K562 (cell line): ENCODE data around the gene PDE6C. TPM values are rescaled to one million over a fixed set of nuclear protein-coding genes. Genes with fewer than 3 reads are reported as not detected.

Experiments used
- ATAC-seq: fragments of 200-7000 bp; cut with Tn5 transposase; 3 replicates; pipeline ENCODE4 v1.9.1; 2020; ENCODE audit warnings: moderate library complexity
- BruUV-seq: library from RNA; stranded (reverse); fragments of 400-500 nt; replicated peaks from 2 replicates; lab custom pipeline; 2021; lab: Mats Ljungman, UMichigan
- CTCF ChIA-PET: fragments of 300-600 bp; formaldehyde crosslinking; extraction: SDS; loops from one replicate; lab custom pipeline; 2021; ENCODE audit warnings: low intra/inter-chr PET ratio; lab: Yijun Ruan, JAX
- POLR2A ChIA-PET: fragments of 300-600, 350-650 bp; sonication (Branson Sonifier 250); formaldehyde crosslinking; extraction: SDS; loops from one replicate; lab custom pipeline; 2021; ENCODE audit warnings: antibody characterized with exemption, inconsistent platforms; lab: Yijun Ruan, JAX
- DNase-seq, 4 experiments: peaks; one replicate each; pipeline versions ENCODE4 v3.0.0 to v3.0.0-alpha.2; 2011 to 2018; ENCODE audit warnings: low spot score in 3 of 4, mixed read lengths in 3 of 4; ENCODE audit errors: extremely low read depth in 1 of 4
- FAIRE-seq: peaks from 2 replicates; lab custom pipeline; 2011; peaks lifted over from hg19 to GRCh38; lab: Jason Lieb, UNC
- H2AFZ ChIP-seq: 2 replicates; pipeline ENCODE4 v1.6.0; 2011; ENCODE audit warnings: low read depth, low read length, control low read depth, inconsistent platforms
- H3K27ac ChIP-seq: fragments of 200-600 bp; 3 replicates; pipeline ENCODE4 v1.8.0; 2011; ENCODE audit warnings: low read depth, mild to moderate bottlenecking, control low read depth, inconsistent platforms, low read length, moderate library complexity, mixed read lengths; ENCODE audit errors: extremely low read depth
- H3K27me3 ChIP-seq, 2 experiments: fragments of 300-600 bp in 1 of 2; 2 replicates in 1 of 2; 3 replicates in 1 of 2; pipeline versions ENCODE4 v1.6.0 to v1.8.0; 2011; ENCODE audit warnings: inconsistent platforms in 2 of 2, low read length in 2 of 2, mild to moderate bottlenecking in 1 of 2, mixed read lengths in 1 of 2, moderate library complexity in 1 of 2; ENCODE audit not compliant: control insufficient read depth in 2 of 2, insufficient read depth in 2 of 2
- H3K36me3 ChIP-seq: fragments of 300-600 bp; 3 replicates; pipeline ENCODE4 v1.8.0; 2011; ENCODE audit warnings: mild to moderate bottlenecking, low read length, inconsistent platforms; ENCODE audit not compliant: control insufficient read depth, insufficient read depth
- H3K4me1 ChIP-seq, 2 experiments: fragments of 200-600 bp in 1 of 2; replicated peaks in 1 of 2; 2 replicates in 1 of 2; 3 replicates in 1 of 2; pipeline versions ENCODE4 v1.5.1 to v1.8.0; 2011; ENCODE audit warnings: inconsistent platforms in 2 of 2, low read length in 2 of 2, mild to moderate bottlenecking in 1 of 2, mixed read lengths in 1 of 2, moderate library complexity in 1 of 2; ENCODE audit not compliant: control insufficient read depth in 2 of 2, insufficient read depth in 2 of 2
- H3K4me2 ChIP-seq: 2 replicates; pipeline ENCODE4 v1.6.1; 2011; ENCODE audit warnings: low read length, control low read depth, inconsistent platforms, mixed read lengths; ENCODE audit not compliant: insufficient read depth
- H3K4me3 ChIP-seq: fragments of 200-600 bp; sonication (generic), shearing (Covaris generic); 2 replicates; pipeline ENCODE4 v1.5.1; 2016; ENCODE audit warnings: control low read depth, inconsistent platforms
- H3K79me2 ChIP-seq: fragments of 200-600 bp; 3 replicates; pipeline ENCODE4 v1.8.0; 2011; ENCODE audit warnings: low read length, inconsistent platforms; ENCODE audit not compliant: control insufficient read depth, insufficient read depth
- H3K9ac ChIP-seq, 2 experiments: 2 replicates each; pipeline versions ENCODE4 v1.6.0 to v1.6.1; 2011; ENCODE audit warnings: low read depth in 2 of 2, low read length in 2 of 2, control low read depth in 1 of 2, inconsistent platforms in 1 of 2, mild to moderate bottlenecking in 1 of 2, mixed read lengths in 1 of 2; ENCODE audit not compliant: insufficient read depth in 1 of 2
- H3K9me1 ChIP-seq: one replicate; pipeline ENCODE4 v1.6.0; 2011; ENCODE audit warnings: inconsistent platforms, mild to moderate bottlenecking, low read length, moderate library complexity; ENCODE audit not compliant: control insufficient read depth, insufficient read depth
- H3K9me3 ChIP-seq: replicated peaks from 2 replicates; pipeline ENCODE4 v1.5.1; 2011; ENCODE audit warnings: low read depth, low read length, inconsistent platforms; ENCODE audit not compliant: control insufficient read depth, insufficient read depth
- H4K20me1 ChIP-seq: replicated peaks from 2 replicates; pipeline ENCODE4 v1.6.1; 2011; ENCODE audit warnings: low read length, inconsistent platforms, mixed read lengths; ENCODE audit not compliant: control insufficient read depth, insufficient read depth
- BCOR ChIP-seq: fragments of 450-650 bp; IDR thresholded peaks from 2 replicates; pipeline ENCODE4 v1.6.1; 2016
- FOXK2 ChIP-seq, 2 experiments: fragments of 450-650 bp; IDR thresholded peaks in 1 of 2; conservative IDR thresholded peaks in 1 of 2; 2 replicates each; pipeline ENCODE4 v1.6.1; 2016; ENCODE audit warnings: low read depth in 2 of 2, mild to moderate bottlenecking in 1 of 2
- MAZ ChIP-seq, 2 experiments: fragments of 450-650 bp in 1 of 2; sonication (generic) in 1 of 2; formaldehyde crosslinking; IDR thresholded peaks in 1 of 2; conservative IDR thresholded peaks in 1 of 2; 2 replicates each; pipeline versions ENCODE4 v1.4.0 to v1.5.0; 2020; ENCODE audit warnings: mild to moderate bottlenecking in 1 of 2, missing genetic modification reagents in 1 of 2
- MTF1 ChIP-seq: fragments of 250-450 bp; sonication (Bioruptor Pico); IDR thresholded peaks from 2 replicates; pipeline ENCODE4 v1.9.0; 2021; ENCODE audit warnings: moderate library complexity, mild to moderate bottlenecking, inconsistent platforms, borderline replicate concordance
- NR1H2 ChIP-seq: sonication (generic); formaldehyde crosslinking; IDR thresholded peaks from 2 replicates; pipeline ENCODE4 v1.4.0; 2020; ENCODE audit warnings: mild to moderate bottlenecking, missing genetic modification reagents
- OTX1 ChIP-seq: fragments of 450-650 bp; formaldehyde crosslinking; IDR thresholded peaks from 2 replicates; pipeline ENCODE4 v1.4.0; 2022; ENCODE audit warnings: mild to moderate bottlenecking
- POU5F1 ChIP-seq: fragments of 150-350 bp; IDR thresholded peaks from 2 replicates; pipeline ENCODE4 v1.6.1; 2014; ENCODE audit warnings: borderline replicate concordance, low read length, low read depth, mild to moderate bottlenecking; ENCODE audit not compliant: partially characterized antibody
- SRSF9 ChIP-seq: fragments of 200-400 bp; formaldehyde crosslinking; IDR thresholded peaks from 2 replicates; pipeline ENCODE4 v1.6.1; 2017; ENCODE audit warnings: low read depth, low read length, borderline replicate concordance
- WGBS: fragments of 100-300 bp; shearing (Covaris generic); methylation state at CpG from one replicate; pipeline ENCODE4 v1.1.6; 2016; ENCODE audit warnings: low coverage, mixed read lengths; ENCODE audit not compliant: insufficient coverage; ENCODE audit errors: missing lambda C conversion rate; 5-methylcytosine and 5-hydroxymethylcytosine counted together
- in situ Hi-C: fragments of 300-500 bp; cut with MboI; formaldehyde crosslinking; loops from 4 replicates; pipeline ENCODE4 v1.15.0; 2018; ENCODE audit warnings: inconsistent platforms, mixed read lengths
- intact Hi-C: fragments of 100-400 bp; cut with micrococcal nuclease; formaldehyde crosslinking; loops from 2 replicates; pipeline ENCODE4 v1.14.2; 2022
- polyA plus RNA-seq, 8 experiments: library from polyadenylated mRNA; depleted of rRNA in 4 of 8; stranded (reverse) in 5 of 8; unstranded in 3 of 8; fragments of >200 nt; fragmentation: Nextera tagmentation in 2 of 8; fragmentation: Illumina TruSeq in 1 of 8; extraction: Ambion mirVana in 2 of 8; extraction: Trizol in 1 of 8; gene quantifications; 2 replicates each; pipeline versions ENCODE4 v1.2.1 to v1.2.3, GENCODE V29; 2011 to 2014; ENCODE audit warnings: inconsistent platforms in 1 of 8, missing spikeins in 1 of 8
- total RNA-seq, 7 experiments: library from RNA; depleted of rRNA in 6 of 7; stranded (reverse); fragments of >200 nt in 6 of 7; fragmentation: Illumina TruSeq in 2 of 7; extraction: Trizol in 2 of 7; gene quantifications; 2 replicates each; pipeline versions ENCODE4 v1.2.1 to v1.2.3, GENCODE V29; 2011 to 2021; ENCODE audit warnings: low replicate concordance in 1 of 7

The PDE6C gene
- total and polyA plus RNA-seq, 9 of the 15 experiments (the other 6 are each of a cell fraction or from before 2014, with no cell fraction given): not detected

DNA sequence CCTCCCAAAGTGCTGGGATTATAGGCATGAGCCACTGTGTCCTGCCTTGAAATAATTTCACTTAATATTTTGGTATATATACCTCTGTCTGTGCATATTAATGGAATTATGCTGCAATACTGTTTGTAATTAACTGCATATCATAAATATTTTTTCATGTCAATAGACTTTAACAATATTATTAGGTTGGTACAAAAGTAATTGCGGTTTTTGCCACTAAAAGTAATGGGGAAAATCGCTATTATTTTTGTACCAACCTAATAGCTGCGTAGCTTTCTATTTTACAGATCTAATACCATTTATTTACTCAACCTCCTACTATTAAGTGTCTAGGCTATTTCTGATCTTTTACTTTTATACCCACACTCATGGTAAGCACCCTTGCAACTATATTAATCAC is 3.9 kb upstream of the PDE6C start:
- no peaks in the 10 kb centered on the region for H3K79me2 ChIP-seq
- no peak overlapping the region for H3K4me2 ChIP-seq
- intact Hi-C loops (no loop called here), in situ Hi-C loops (no loop called here)
- H3K27me3 ChIP-seq: peaks cover 5 to 23% of the 10 kb centered on the region in 2 experiments; a peak in 3 of 5 replicates
- BruUV-seq: no TSS peak
- ChIA-PET CTCF (no interaction called here), POLR2A (no interaction called here)
- WGBS: 0% methylated on average over 3 of the region's 3 CpGs
- no peaks in the 10 kb centered on the region for H3K36me3 ChIP-seq
- no peak overlapping the region for H3K9ac ChIP-seq
- H2AFZ ChIP-seq: no peak overlapping the region
- no peaks in the 10 kb centered on the region for H4K20me1 ChIP-seq
- TF ChIP-seq FOXK2 (conservative IDR thresholded peaks at IDR 0.05 in 1 of 2, IDR thresholded peaks at IDR 0.05 in 1 of 2; ENCODE audit: low read depth in 2 of 2): no peak
- no peak for TF ChIP-seq POU5F1
- TF ChIP-seq NR1H2 (CRISPR knock-in tag): no peak
- TF ChIP-seq SRSF9: no peak
- no peak for TF ChIP-seq MTF1 (CRISPR knock-in tag)
- no peak for TF ChIP-seq MAZ (CRISPR knock-in tag; conservative IDR thresholded peaks at IDR 0.05 in 1 of 2, IDR thresholded peaks at IDR 0.05 in 1 of 2)
- no peak for TF ChIP-seq BCOR
- no peak for TF ChIP-seq OTX1 (CRISPR knock-in tag)
- H3K9me3 ChIP-seq: no peaks in the 10 kb centered on the region
- no peak overlapping the region for H3K4me3 ChIP-seq
- DNase-seq: no peak
- no peaks in the 10 kb centered on the region for H3K4me1 ChIP-seq
- no peaks in the 10 kb centered on the region for H3K9me1 ChIP-seq
- no peak for FAIRE-seq
- ATAC-seq: no peak
- H3K27ac ChIP-seq: no peak overlapping the region
